OCI-LY3 (cell line): ENCODE measurements around the gene AEN.

ENCODE experiments used
- EZH2phosphoT487 ChIP-seq: fragments of 200-600 bp; shearing (Covaris generic); IDR thresholded peaks from 2 replicates; pipeline ENCODE4 v1.6.1; 2018; ENCODE audit warnings: antibody characterized with exemption, mixed run types, low read depth
- TF ChIP-seq, protein P1 (sequence below): fragments of 200-600, 300-600 bp; sonication (generic); IDR thresholded peaks from 2 replicates; pipeline ENCODE4 v1.5.1; 2014; ENCODE audit warnings: antibody characterized with exemption, low read length, low read depth

DNA sequence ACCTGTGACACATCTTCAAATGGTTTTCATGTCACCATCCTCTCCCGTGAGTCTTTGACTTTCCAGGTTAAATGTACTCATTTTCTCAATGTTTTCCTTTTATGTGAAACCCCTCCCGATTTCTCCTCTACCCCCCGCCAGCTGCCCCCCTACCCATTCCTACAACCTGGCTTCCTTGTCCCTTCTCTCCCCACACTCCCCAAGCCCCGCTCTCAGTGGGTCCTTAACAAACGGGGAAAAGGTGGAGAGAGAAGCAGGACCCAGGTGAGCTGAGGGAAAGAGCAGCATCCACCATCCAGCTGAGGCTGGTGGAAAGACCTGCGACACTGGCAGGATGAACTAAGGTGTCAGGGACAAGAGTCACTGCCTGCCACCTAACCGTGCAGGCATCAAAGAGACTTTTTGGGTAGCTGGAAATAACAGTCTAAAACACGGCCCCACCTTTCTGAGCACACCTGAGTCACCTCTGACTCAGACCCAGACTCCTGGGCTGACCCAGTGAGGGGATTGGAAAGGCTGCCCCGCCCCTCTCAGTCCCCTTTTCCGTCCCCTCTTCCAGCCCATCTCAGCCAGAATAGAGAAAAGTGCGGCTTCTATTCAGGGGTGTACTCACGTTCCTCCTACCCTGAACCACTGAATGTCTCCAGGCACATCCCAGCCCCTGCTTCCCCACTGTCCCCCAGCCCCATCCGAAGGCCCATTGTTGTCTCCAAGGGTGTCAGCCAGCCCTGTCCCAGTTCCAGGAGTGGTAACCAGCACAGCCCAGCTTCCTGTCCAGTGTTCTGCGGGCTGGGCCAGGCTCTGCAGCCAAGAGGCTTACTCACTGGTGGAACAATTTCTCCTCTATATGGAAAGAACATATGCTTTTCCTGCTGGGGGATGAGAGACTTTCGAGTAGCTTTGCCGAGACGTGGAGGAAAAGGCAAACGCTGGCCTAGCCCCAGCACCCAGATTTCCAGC, 38.1 kb downstream of the AEN start:
- TF ChIP-seq, protein P1, sequence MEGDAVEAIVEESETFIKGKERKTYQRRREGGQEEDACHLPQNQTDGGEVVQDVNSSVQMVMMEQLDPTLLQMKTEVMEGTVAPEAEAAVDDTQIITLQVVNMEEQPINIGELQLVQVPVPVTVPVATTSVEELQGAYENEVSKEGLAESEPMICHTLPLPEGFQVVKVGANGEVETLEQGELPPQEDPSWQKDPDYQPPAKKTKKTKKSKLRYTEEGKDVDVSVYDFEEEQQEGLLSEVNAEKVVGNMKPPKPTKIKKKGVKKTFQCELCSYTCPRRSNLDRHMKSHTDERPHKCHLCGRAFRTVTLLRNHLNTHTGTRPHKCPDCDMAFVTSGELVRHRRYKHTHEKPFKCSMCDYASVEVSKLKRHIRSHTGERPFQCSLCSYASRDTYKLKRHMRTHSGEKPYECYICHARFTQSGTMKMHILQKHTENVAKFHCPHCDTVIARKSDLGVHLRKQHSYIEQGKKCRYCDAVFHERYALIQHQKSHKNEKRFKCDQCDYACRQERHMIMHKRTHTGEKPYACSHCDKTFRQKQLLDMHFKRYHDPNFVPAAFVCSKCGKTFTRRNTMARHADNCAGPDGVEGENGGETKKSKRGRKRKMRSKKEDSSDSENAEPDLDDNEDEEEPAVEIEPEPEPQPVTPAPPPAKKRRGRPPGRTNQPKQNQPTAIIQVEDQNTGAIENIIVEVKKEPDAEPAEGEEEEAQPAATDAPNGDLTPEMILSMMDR, result no peak
- no peak for TF ChIP-seq EZH2phosphoT487
